GM12892 (cell line): Measurements from ENCODE around the gene PLS1. TPM values are rescaled to one million over a fixed set of nuclear protein-coding genes. Genes with fewer than 3 reads are reported as not detected.
A peak's percentile ranks its signal among the peaks of the same experiment; 100 is the strongest.
"Not testable (repeated sequence)": the region's sequence is repeated elsewhere in the genome, so short reads cannot be mapped to it uniquely, and the experiment has no call there.

Experiments
- DNase-seq: peaks from one replicate; pipeline ENCODE4 v3.0.0; 2011; ENCODE audit not compliant: insufficient read length
- FAIRE-seq: peaks from 2 replicates; lab custom pipeline; 2011; peaks lifted over from hg19 to GRCh38; lab: Jason Lieb, UNC
- POLR2A ChIP-seq: IDR thresholded peaks from 2 replicates; pipeline ENCODE4 v1.6.1; 2011; ENCODE audit warnings: low read depth, low read length, control low read depth
- POLR2AphosphoS5 ChIP-seq: IDR thresholded peaks from 2 replicates; pipeline ENCODE4 v1.6.1; 2011; ENCODE audit warnings: low read depth, low read length, control low read depth
- TAF1 ChIP-seq: IDR thresholded peaks from 2 replicates; pipeline ENCODE4 v1.6.1; 2011; ENCODE audit warnings: low read depth, mild to moderate bottlenecking, control low read depth, low read length, borderline replicate concordance
- polyA plus RNA-seq: library from polyadenylated mRNA; unstranded; fragments of >200 nt; gene quantifications from one replicate; pipeline ENCODE4 v1.2.1, GENCODE V29; 2012; ENCODE audit warnings: missing spikeins, inconsistent platforms; ENCODE audit not compliant: missing spikeins

PLS1 gene, protein sequence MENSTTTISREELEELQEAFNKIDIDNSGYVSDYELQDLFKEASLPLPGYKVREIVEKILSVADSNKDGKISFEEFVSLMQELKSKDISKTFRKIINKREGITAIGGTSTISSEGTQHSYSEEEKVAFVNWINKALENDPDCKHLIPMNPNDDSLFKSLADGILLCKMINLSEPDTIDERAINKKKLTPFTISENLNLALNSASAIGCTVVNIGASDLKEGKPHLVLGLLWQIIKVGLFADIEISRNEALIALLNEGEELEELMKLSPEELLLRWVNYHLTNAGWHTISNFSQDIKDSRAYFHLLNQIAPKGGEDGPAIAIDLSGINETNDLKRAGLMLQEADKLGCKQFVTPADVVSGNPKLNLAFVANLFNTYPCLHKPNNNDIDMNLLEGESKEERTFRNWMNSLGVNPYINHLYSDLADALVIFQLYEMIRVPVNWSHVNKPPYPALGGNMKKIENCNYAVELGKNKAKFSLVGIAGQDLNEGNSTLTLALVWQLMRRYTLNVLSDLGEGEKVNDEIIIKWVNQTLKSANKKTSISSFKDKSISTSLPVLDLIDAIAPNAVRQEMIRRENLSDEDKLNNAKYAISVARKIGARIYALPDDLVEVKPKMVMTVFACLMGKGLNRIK
- polyA plus RNA-seq = 2.2 TPM

DNA sequence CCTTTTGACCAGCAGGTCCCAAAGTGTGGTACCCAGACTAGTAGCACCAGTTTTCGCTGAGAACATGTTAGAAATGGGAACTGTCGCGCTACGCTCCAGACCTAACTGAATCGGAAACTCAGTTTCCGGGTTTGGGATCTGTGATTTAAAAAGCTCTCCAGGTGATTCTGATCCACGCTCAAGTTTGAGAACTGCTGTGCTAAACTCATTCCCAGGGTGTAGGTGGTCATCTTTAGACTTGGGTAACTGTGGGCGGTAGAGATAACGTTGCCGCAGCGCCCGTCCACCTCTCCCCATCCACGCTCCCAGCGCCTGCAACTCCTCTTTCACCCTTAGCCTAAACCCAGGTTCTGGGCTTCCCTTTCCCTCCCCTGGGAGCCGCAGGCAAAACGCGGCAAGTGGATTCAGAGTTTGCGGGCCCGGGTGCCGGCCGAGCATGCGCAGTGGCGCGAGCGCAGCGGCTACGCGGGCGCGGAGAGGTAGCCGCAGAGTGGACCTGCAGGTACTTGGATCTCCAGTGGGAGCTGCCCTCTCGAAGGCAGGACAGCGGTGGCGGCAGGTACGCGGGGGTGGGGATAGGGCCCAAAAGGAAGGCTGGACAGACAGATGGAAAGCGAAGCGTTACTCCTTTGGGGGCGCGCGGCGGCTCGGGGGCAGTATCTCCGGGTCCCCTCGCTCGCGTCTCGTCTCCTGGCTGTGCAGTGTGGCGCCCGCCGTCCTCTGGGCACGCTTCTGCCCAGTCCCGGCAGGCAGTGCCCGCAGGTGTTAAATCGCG lies at the start of gene PLS1:
Gene PLS1, plus strand, starts transcription at position 443 of the 775 bp plus-strand sequence. CDS start 67,845 bp downstream, outside the sequence.
- DNase-seq (peak; percentile 77), FAIRE-seq (peak; percentile 86)
- peak; percentile 36; the same call in 1 of the 2 replicates for TF ChIP-seq POLR2A
- TF ChIP-seq POLR2AphosphoS5 = no peak

DNA sequence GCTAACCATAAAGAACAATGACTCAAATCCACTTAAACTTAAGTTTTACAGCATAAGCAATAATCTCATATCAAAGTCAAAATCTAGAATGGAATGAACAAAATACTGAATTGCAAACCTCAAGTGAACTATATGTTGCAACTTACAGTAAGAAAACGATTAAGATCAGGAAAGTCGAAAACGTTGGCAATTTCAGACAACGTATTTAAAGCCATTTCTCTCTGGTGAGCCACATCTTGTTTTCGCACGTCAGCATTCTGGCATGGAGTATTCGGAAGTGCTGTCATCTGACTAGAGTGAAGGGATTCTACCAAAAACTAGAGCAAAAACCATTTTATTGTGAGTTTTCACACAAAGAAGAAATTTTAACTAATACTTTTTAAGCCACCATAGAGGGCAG lies 46.2 kb upstream of the PLS1 start:
- no peak for DNase-seq
- TF ChIP-seq POLR2A (no peak), TAF1 (no peak), POLR2AphosphoS5 (no peak)
- FAIRE-seq = no peak

DNA sequence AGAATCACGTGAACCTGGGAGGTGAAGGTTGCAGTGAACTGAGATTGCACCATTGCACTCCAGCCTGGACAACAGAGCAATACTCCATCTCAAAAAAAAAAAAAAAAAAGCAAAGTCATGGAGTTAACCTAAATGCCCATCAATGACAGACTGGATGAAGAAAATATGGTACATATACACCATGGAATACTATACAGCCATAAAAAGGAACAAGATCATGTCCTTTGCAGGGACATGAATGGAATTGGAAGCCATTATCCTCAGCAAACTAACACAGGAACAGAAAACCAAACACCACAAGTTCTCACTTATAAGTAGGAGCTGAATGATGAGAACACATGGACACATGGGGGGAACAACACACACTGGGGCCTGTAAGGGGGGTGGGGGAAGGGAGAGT lies 43.6 kb upstream of the PLS1 start:
- not testable (repeated sequence) for DNase-seq, FAIRE-seq

DNA sequence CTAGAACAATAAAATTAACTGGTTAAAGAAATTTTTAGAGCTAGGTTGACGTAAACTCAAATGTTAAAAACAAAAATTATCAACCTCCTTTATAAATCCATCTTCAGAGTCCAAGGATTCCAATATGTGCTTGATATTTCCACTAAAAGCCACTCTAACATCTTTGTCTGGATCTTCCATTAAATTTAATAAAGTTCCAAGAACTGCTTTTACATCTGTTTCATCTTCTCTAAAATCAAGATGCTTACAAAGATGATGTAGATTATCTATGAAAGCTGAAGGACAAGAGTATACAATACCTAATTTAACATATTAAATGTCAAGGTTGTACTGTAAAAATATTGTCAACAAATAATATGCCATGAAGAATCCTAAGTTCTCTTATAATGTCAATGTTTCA lies 42.5 kb upstream of the PLS1 start:
- DNase-seq (no peak), FAIRE-seq (no peak)
- TF ChIP-seq POLR2AphosphoS5 (no peak), TAF1 (no peak), POLR2A (no peak)

DNA sequence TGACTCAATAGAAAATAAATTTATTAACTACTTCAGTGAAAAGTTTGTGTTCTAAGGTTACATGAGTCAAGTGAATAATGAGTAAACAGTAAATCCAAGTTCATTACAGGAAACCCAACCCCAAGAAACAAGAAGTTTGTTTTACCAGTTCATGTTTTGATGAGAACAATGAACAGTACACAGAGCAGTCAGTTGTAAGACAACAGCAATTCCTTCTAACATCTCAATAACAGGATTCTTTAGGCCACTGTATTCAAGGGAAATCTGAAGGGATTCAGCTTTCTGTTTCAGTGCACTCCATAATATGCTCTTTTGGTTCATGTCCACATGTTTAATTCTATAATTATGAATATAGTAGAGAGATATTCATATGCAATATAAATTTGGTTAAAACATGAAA lies 36.1 kb upstream of the PLS1 start:
- FAIRE-seq = no peak
- TF ChIP-seq POLR2A (no peak), TAF1 (no peak), POLR2AphosphoS5 (no peak)
- DNase-seq = no peak

DNA sequence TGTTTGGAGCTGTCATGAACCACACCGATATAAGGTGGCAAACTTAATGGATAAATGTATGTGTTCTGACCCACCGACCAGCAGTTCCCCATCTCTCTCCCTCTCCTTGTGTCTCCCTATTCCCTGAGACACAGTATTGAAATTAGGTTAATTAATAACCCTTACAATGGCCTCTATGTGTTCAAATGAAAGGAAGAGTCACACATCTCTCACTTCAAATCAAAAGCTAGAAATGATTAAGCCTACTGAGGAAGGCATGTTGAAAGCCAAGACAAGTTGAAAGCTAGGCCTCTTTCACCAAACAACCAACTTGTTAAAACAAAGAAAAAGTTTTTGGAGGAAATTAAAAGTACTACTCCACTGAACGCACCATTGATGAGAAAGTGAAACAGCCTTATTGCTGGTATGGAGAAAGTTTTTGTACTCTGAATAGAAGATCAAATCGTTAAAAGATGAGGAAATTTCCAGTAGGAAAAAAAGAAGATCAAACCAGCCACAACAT lies 32.6 kb upstream of the PLS1 start:
- no peak for FAIRE-seq
- TF ChIP-seq POLR2A = no peak
- no peak for TF ChIP-seq POLR2AphosphoS5
- no peak for TF ChIP-seq TAF1
- no peak for DNase-seq

DNA sequence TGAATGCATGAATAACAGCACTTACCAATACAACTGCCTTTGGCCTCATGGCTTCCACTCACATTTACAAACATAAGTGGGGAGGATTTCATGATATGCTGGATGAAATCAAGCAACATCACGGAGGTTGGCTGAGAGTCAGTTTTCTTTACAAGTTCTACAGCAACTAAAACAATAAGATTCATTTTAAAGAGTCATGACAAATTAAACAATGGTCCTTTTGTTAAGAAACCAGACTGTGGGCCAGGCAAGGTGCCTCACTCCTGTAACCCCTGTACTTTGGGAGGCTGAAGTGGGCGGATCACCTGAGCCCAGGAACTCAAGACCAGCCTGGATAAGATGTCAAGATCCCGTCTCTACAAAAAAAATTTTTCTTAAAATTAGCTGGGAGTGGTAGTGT lies 30.1 kb upstream of the PLS1 start:
- no peak for TF ChIP-seq POLR2AphosphoS5
- no peak for TF ChIP-seq POLR2A
- TF ChIP-seq TAF1 = no peak
- FAIRE-seq = no peak

DNA sequence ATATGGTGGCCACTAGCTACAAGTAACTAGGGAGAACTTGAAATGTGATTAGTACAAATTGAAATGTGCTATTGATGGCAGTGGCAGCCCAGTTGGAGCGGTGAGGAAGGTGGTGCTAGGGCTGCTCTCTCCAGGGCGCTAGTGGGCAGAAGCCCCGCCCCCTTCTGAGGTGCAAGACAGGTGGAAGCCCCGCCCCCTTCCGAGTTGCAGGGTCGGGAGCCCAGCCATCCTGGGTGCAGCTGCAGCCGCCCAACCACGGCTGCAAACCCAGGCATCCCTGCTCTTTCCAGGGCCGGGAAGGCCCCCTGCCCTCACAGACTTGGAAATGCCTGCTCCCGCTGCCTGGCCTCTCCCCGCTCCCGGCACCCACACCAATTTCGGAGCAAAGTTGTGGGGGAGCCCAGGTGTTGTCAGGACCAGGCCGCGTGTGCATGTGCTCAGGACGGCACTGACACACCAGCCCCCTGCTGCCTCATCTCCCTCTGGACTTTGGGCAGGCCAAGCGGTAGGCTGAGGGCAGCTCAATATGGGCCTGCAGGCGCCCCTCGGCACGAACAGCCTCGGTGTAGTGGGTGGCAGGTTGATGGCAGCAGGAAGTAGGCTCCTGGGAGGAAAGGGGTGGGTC lies 27.7 kb upstream of the PLS1 start:
- FAIRE-seq (no peak), DNase-seq (no peak)
- no peak for TF ChIP-seq POLR2A
- no peak for TF ChIP-seq TAF1
- no peak for TF ChIP-seq POLR2AphosphoS5

More for the DNA sequence above, 30.1 kb upstream of the PLS1 start:
- DNase-seq = no peak

DNA sequence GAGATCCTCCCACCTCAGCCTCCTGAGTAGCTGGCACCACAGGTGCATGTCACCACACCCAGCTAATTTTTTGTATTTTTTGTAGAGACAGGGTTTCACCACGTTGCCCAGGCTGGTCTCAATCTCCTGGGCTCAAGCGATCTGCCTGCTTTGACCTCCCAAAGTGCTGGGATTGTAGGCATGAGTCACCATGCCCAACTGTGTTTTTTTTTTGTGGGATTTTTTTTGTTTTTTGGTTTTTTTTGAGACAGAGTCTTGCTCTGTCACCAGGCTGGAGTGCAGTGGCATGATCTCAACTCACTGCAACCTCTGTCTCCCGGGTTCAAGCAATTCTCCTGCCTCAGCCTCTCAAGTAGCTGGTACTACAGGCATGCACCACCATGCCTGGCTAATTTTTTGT lies 26.8 kb upstream of the PLS1 start:
- not testable (repeated sequence) for DNase-seq, FAIRE-seq

DNA sequence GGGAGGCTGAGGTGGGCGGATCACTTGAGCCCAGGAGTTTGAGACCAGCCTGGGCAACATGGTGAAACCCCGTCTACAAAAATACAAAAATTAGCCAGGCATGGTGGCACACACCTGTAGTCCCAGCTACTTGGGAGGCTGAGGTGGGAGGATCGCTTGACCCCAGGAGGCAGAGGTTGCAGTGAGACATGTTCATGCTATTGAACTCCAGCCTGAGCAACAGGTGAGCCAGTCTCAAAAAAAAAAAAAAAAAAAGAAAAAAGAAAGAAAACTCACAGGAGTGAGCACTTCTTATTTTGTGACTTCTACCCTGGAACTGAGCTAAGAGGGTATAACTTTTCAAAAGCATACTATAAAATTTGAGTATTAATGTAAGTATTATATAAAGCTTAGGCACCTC lies 22.0 kb upstream of the PLS1 start:
- DNase-seq, FAIRE-seq: not testable (repeated sequence)

DNA sequence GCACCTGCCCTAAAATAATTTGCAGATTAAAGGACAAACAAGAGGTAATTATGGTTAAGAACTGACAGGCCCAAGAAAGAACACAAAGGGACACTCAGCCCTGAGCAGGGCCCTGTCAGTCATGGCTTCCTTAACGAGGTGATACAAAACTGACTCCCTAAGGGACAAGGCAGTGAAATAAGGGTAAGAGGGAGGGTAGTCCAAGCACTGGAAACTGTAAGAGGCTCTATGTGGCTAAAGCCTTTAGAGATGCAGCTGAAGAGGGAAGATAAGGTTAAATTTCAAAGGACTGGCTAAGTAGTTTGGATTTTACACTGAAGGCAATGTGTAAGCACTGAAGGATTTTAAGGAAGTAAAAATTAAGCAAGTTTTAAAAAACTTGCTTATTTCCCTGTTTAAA lies 21.5 kb upstream of the PLS1 start:
- FAIRE-seq (no peak), DNase-seq (no peak)
- no peak for TF ChIP-seq POLR2AphosphoS5
- TF ChIP-seq POLR2A = no peak
- no peak for TF ChIP-seq TAF1
